Lower leg skin (tissue), 4 donors: ENCODE measurements around the gene BEAN1. TPM values are rescaled to one million over a fixed set of nuclear protein-coding genes. Genes with fewer than 3 reads are reported as not detected.

Source experiments
- DNase-seq, 2 donors: peaks; one replicate each; pipeline ENCODE4 v3.0.0-alpha.2; 2019; ENCODE audit warnings: low spot score in 2 of 2
- H3K4me3 ChIP-seq: fragments of 200-600 bp; sonication (generic); 2 replicates; pipeline ENCODE4 v1.5.1; 2017; ENCODE audit warnings: mild to moderate bottlenecking, low read depth; ENCODE audit not compliant: poor library complexity, severe bottlenecking
- CTCF ChIP-seq, 3 donors: fragments of 450-650 bp; IDR thresholded peaks; one replicate each; pipeline ENCODE4 v1.5.1; 2016; ENCODE audit warnings: antibody characterized with exemption in 3 of 3, mild to moderate bottlenecking in 3 of 3, moderate library complexity in 2 of 3
- POLR2A ChIP-seq, 2 donors: fragments of 450-650 bp; IDR thresholded peaks; one replicate each; pipeline ENCODE4 v1.6.1; 2016 to 2017; ENCODE audit warnings: antibody characterized with exemption in 2 of 2, mild to moderate bottlenecking in 1 of 2, moderate library complexity in 1 of 2
- WGBS, 2 donors: methylation state at CpG; one replicate each; pipeline ENCODE4 v1.1.5; 2018; 5-methylcytosine and 5-hydroxymethylcytosine counted together
- intact Hi-C: fragments of 100-400 bp; cut with DNase I; formaldehyde crosslinking; loops from one replicate; pipeline ENCODE4 v1.15.0; 2023; ENCODE audit warnings: low total_unique reads
- total RNA-seq, 4 donors: library from RNA; depleted of rRNA; stranded (reverse); fragments of >200 nt; gene quantifications; one replicate each; pipeline ENCODE4 v1.1.0, GENCODE V29; 2016

BEAN1 gene
- 1 to 10 TPM in 2 of 4 donors, under 1 TPM in 1, not detected in 1; 0.72 to 3.9 (median 2.9) TPM for total RNA-seq

GRCh38 chr16:66427036-66427860 is at the start of gene BEAN1:
TSS of gene BEAN1 (plus strand) at chr16:66427295. CDS start at chr16:66437677, 10,382 bp downstream.
- peak within 1 kb of the TSS; percentile 4 for H3K4me3 ChIP-seq
- WGBS, 2 donors, result 1 to 2% methylated on average over 8 to 31 of the region's 118 CpGs
- TF ChIP-seq CTCF (IDR thresholded peaks at IDR 0.05), result no peak
- no peak for TF ChIP-seq POLR2A (IDR thresholded peaks at IDR 0.05)
- intact Hi-C loops, result no loop called here
- DNase-seq, result peak in 1 of 2 donors; percentile 76

- no peak overlapping the region for H3K4me3 ChIP-seq
- no peak for TF ChIP-seq POLR2A (IDR thresholded peaks at IDR 0.05)
- TF ChIP-seq CTCF (IDR thresholded peaks at IDR 0.05), result no peak
- intact Hi-C loops, result no loop called here
- 79% methylated on average over 3 of the region's 3 CpGs for WGBS, 2 donors
- no peak for DNase-seq
These were observed 49.8 kb upstream of the BEAN1 start for GRCh38 chr16:66377324-66377723.

GRCh38 chr16:66378741-66379570 is 48.1 kb upstream of the BEAN1 start:
- intact Hi-C loops, result no loop called here
- 67 to 71% methylated on average over 18 of the region's 18 CpGs for WGBS, 2 donors
- TF ChIP-seq CTCF (IDR thresholded peaks at IDR 0.05) (no peak), POLR2A (IDR thresholded peaks at IDR 0.05) (no peak)
- H3K4me3 ChIP-seq, result no peak overlapping the region
- DNase-seq, result no peak

- DNase-seq, result no peak
- intact Hi-C loops, result no loop called here
- no peak overlapping the region for H3K4me3 ChIP-seq
- TF ChIP-seq POLR2A (IDR thresholded peaks at IDR 0.05), result no peak
- TF ChIP-seq CTCF (IDR thresholded peaks at IDR 0.05), result no peak
- WGBS, 2 donors, result 97 to 99% methylated on average over 3 of the region's 3 CpGs
These were observed 47.5 kb upstream of the BEAN1 start for GRCh38 chr16:66379571-66379941.

- H3K4me3 ChIP-seq, result no peak overlapping the region
- 56 to 59% methylated on average over 3 of the region's 3 CpGs for WGBS, 2 donors
- TF ChIP-seq POLR2A (IDR thresholded peaks at IDR 0.05), result no peak
- no peak for TF ChIP-seq CTCF (IDR thresholded peaks at IDR 0.05)
- intact Hi-C loops, result no loop called here
- DNase-seq, result no peak
These were observed 46.7 kb upstream of the BEAN1 start for GRCh38 chr16:66380421-66380820.
